A549 (cell line): Measurements from ENCODE around the gene EML5. TPM values are rescaled to one million over a fixed set of nuclear protein-coding genes. Genes with fewer than 3 reads are reported as not detected.

Source experiments
- ATAC-seq, 2 experiments: fragments of 200-7000 bp in 1 of 2; fragments of >200 bp in 1 of 2; cut with Nextera tagmentation in 1 of 2; cut with Tn5 transposase in 1 of 2; 3 replicates each; pipeline versions ENCODE4 v1.8.0 to v1.9.1; 2018 to 2020; ENCODE audit warnings: mild to moderate bottlenecking in 1 of 2, moderate library complexity in 1 of 2
- CTCF ChIA-PET: fragments of 300-600 bp; sonication (Branson Sonifier 250); formaldehyde crosslinking; extraction: SDS; loops from one replicate; lab custom pipeline; 2021; ENCODE audit warnings: antibody characterized with exemption, inconsistent platforms; lab: Yijun Ruan, JAX
- POLR2A ChIA-PET: fragments of 350-600 bp; formaldehyde crosslinking; extraction: SDS; loops from one replicate; lab custom pipeline; 2021; ENCODE audit warnings: antibody characterized with exemption, inconsistent platforms; lab: Yijun Ruan, JAX
- DNase-seq, 2 experiments: peaks; one replicate each; pipeline versions ENCODE4 v3.0.0 to v3.0.0-alpha.2; 2011 to 2016; ENCODE audit warnings: low read depth in 1 of 2, low spot score in 1 of 2
- FAIRE-seq: peaks from 2 replicates; lab custom pipeline; 2011; peaks lifted over from hg19 to GRCh38; lab: Jason Lieb, UNC
- H3K27ac ChIP-seq, 2 experiments: fragments of >200 bp; sonication (Bioruptor Twin); formaldehyde crosslinking; 3 replicates each; pipeline ENCODE4 v1.5.1; 2016 to 2017
- H3K4me1 ChIP-seq: fragments of >200 bp; sonication (Bioruptor Twin); formaldehyde crosslinking; 3 replicates; pipeline ENCODE4 v1.6.1; 2016
- H3K4me2 ChIP-seq: fragments of >200 bp; sonication (Bioruptor Twin); formaldehyde crosslinking; 3 replicates; pipeline ENCODE4 v1.6.1; 2016
- H3K4me3 ChIP-seq: fragments of >200 bp; sonication (Bioruptor Twin); formaldehyde crosslinking; 3 replicates; pipeline ENCODE4 v1.5.1; 2016
- H3K9me3 ChIP-seq: fragments of >200 bp; sonication (Bioruptor Twin); formaldehyde crosslinking; 3 replicates; pipeline ENCODE4 v1.6.1; 2016
- BHLHE40 ChIP-seq: IDR thresholded peaks from 2 replicates; pipeline ENCODE4 v1.6.1; 2012; ENCODE audit warnings: low read depth, low read length, inconsistent platforms
- CBX2 ChIP-seq: fragments of 200-600 bp; sonication (generic); IDR thresholded peaks from 2 replicates; pipeline ENCODE4 v1.6.1; 2016; ENCODE audit warnings: low read depth, mild to moderate bottlenecking, borderline replicate concordance
- CTCF ChIP-seq: fragments of >200 bp; sonication (Bioruptor Twin); formaldehyde crosslinking; IDR thresholded peaks from 3 replicates; pipeline ENCODE4 v1.5.1; 2016
- E2F6 ChIP-seq: IDR thresholded peaks from 2 replicates; pipeline ENCODE4 v1.6.1; 2012; ENCODE audit warnings: low read depth, borderline replicate concordance
- EHF ChIP-seq: fragments of 250-450 bp; sonication (Bioruptor Pico); IDR thresholded peaks from 2 replicates; pipeline ENCODE4 v1.5.0; 2020; ENCODE audit warnings: mild to moderate bottlenecking
- ELK1 ChIP-seq: fragments of 150-350 bp; IDR thresholded peaks from 2 replicates; pipeline ENCODE4 v1.6.1; 2014; ENCODE audit warnings: low read depth, mild to moderate bottlenecking, low read length
- HEYL ChIP-seq: fragments of 250-450 bp; sonication (Bioruptor Pico); IDR thresholded peaks from 2 replicates; pipeline ENCODE4 v1.8.0; 2021; ENCODE audit warnings: mild to moderate bottlenecking, moderate library complexity
- JUNB ChIP-seq: fragments of >200 bp; sonication (Bioruptor Twin); formaldehyde crosslinking; IDR thresholded peaks from 2 replicates; pipeline ENCODE4 v1.6.1; 2016
- KDM1A ChIP-seq: fragments of 200-600 bp; sonication (generic); IDR thresholded peaks from 2 replicates; pipeline ENCODE4 v1.6.1; 2016; ENCODE audit warnings: low read depth, mild to moderate bottlenecking
- MAZ ChIP-seq: fragments of 150-350 bp; IDR thresholded peaks from 2 replicates; pipeline ENCODE4 v1.6.1; 2014; ENCODE audit warnings: antibody characterized with exemption, low read depth, low read length, borderline replicate concordance
- MYC ChIP-seq: IDR thresholded peaks from 2 replicates; pipeline ENCODE4 v1.6.1; 2012; ENCODE audit warnings: mild to moderate bottlenecking, inconsistent platforms, low read length, improper control_type of control experiment, borderline replicate concordance
- NPAS2 ChIP-seq: fragments of 250-450 bp; sonication (Bioruptor Pico); IDR thresholded peaks from 2 replicates; pipeline ENCODE4 v1.8.0; 2022; ENCODE audit warnings: mild to moderate bottlenecking, moderate library complexity, borderline replicate concordance
- PBX3 ChIP-seq: IDR thresholded peaks from 2 replicates; pipeline ENCODE4 v1.6.1; 2012
- RARB ChIP-seq: fragments of 250-450 bp; sonication (Bioruptor Pico); IDR thresholded peaks from 2 replicates; pipeline ENCODE4 v1.8.0; 2021; ENCODE audit warnings: mild to moderate bottlenecking, moderate library complexity
- SMC3 ChIP-seq: fragments of >200 bp; sonication (Bioruptor Twin); formaldehyde crosslinking; IDR thresholded peaks from 3 replicates; pipeline ENCODE4 v1.6.1; 2018; ENCODE audit warnings: inconsistent platforms
- SREBF2 ChIP-seq: fragments of 450-650 bp; IDR thresholded peaks from 2 replicates; pipeline ENCODE4 v1.6.1; 2014; ENCODE audit warnings: mild to moderate bottlenecking, moderate library complexity
- TFCP2L1 ChIP-seq: fragments of 250-450 bp; sonication (Bioruptor Pico); IDR thresholded peaks from 2 replicates; pipeline ENCODE4 v1.5.0; 2021; ENCODE audit warnings: mild to moderate bottlenecking
- ZC3H11A ChIP-seq: fragments of 450-650 bp; IDR thresholded peaks from 2 replicates; pipeline ENCODE4 v1.6.1; 2014; ENCODE audit warnings: antibody characterized with exemption, mild to moderate bottlenecking
- ZFP36 ChIP-seq: fragments of 450-650 bp; IDR thresholded peaks from 2 replicates; pipeline ENCODE4 v1.6.1; 2014; ENCODE audit warnings: borderline replicate concordance; ENCODE audit not compliant: partially characterized antibody
- ZSCAN20 ChIP-seq: fragments of 250-450 bp; sonication (Bioruptor Pico); IDR thresholded peaks from 2 replicates; pipeline ENCODE4 v1.8.0; 2022; ENCODE audit warnings: mild to moderate bottlenecking, moderate library complexity
- polyA plus RNA-seq, 4 experiments: library from polyadenylated mRNA; depleted of rRNA in 3 of 4; stranded (reverse); fragments of >200 nt; fragmentation: RNase III in 1 of 4; extraction: RNeasy Plus Mini Kit Qiagen cat#74134 plus additional on column Dnase treatment in 1 of 4; gene quantifications; 2 replicates in 3 of 4; 3 replicates in 1 of 4; pipeline ENCODE4 v1.2.3, GENCODE V29; 2011 to 2017

EML5 gene
- polyA plus RNA-seq, 2 of the 4 experiments (the other 2 are of a cell fraction) = 0.44 to 0.62 TPM

- no peak overlapping the region for H3K4me3 ChIP-seq
- no peak for ATAC-seq
- ChIA-PET CTCF (no interaction called here), POLR2A (interaction anchor here (0.8 kb wide), 1 partner anchor 11 kb away, joined by 6 read pairs; the partner anchor contains the start of gene TTC8)
- no peak for DNase-seq
- H3K9me3 ChIP-seq = no peaks in the 10 kb centered on the region
- H3K4me2 ChIP-seq = peak overlapping the region; percentile 26; the same call in 2 of the 3 replicates
- H3K4me1 ChIP-seq = peaks cover 26% of the 10 kb centered on the region
- no peak overlapping the region for H3K27ac ChIP-seq
- TF ChIP-seq HEYL (no peak), SREBF2 (no peak), CBX2 (no peak), ZC3H11A (no peak), BHLHE40 (no peak), ELK1 (no peak), SMC3 (no peak), RARB (no peak), CTCF (no peak), JUNB (no peak), KDM1A (no peak), EHF (CRISPR knock-in tag) (no peak), TFCP2L1 (CRISPR knock-in tag) (no peak), MAZ (no peak)
- no peak for FAIRE-seq
These were observed 42.9 kb upstream of the EML5 start for GRCh38 chr14:88835661-88836060.

- peaks cover 32% of the 10 kb centered on the region for H3K4me1 ChIP-seq
- POLR2A ChIA-PET = no interaction called here
- DNase-seq (no peak), FAIRE-seq (no peak)
- peak overlapping the region; percentile 26; the same call in 2 of the 3 replicates for H3K4me2 ChIP-seq
- no peak overlapping the region for H3K27ac ChIP-seq
- CTCF ChIA-PET = no interaction called here
- no peaks in the 10 kb centered on the region for H3K9me3 ChIP-seq
- TF ChIP-seq ELK1 (no peak), ZFP36 (no peak), EHF (CRISPR knock-in tag) (no peak), PBX3 (no peak), E2F6 (no peak), ZSCAN20 (CRISPR knock-in tag) (no peak), MYC (no peak), NPAS2 (CRISPR knock-in tag) (no peak)
- TF ChIP-seq, all 56 proteins: peak for 0
- H3K4me3 ChIP-seq = no peak overlapping the region
- ATAC-seq = no peak; a peak in 1 of 6 replicates
These were observed 42.2 kb upstream of the EML5 start for GRCh38 chr14:88834883-88835431.
